ENCODE measurements around the gene DIPK1B. TPM values are rescaled to one million over a fixed set of nuclear protein-coding genes. Genes with fewer than 3 reads are reported as not detected.

Gene DIPK1B
- total and polyA plus RNA-seq, 11 donors: 14.4 to 46.3 (median 19.8) TPM

DNA sequence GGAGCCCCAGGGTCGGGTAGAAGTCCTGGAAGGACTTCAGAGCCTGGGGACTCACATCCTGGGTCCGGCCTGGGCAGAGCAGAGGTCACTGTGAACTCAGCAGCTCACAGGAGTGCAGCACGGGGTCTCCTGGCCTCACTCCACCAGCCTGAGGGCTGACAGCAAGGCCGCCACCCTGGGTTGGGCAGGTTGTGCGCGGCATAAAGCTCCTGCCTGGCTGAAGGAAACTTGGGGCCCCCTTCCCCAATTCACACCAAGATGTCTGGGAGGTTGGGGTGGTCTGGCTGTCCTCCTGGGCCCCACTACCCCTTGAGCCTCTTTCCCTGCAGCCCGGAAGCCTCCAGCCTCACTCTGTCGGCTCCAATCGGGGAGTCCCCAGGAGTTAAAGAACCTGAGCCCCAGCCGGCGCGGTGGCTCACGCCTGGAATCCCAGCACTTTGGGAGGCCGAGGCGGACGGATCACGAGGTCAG is 49.9 kb downstream of the DIPK1B start:
- H3K4me3 ChIP-seq: no peak overlapping the region
- intact Hi-C loops (cut with DNase I): no loop called here
- no peaks in the 10 kb centered on the region for H3K36me3 ChIP-seq
- H3K27me3 ChIP-seq: peaks cover 0 to 5% (median 0%) of the 10 kb centered on the region in 9 donors
- WGBS, 4 donors: 78 to 87% (median 86%) methylated on average over 15 to 17 of the region's 17 CpGs
- no peak overlapping the region for H3K27ac ChIP-seq
- TF ChIP-seq POLR2A (IDR thresholded peaks at IDR 0.05): no peak
- TF ChIP-seq, protein P1, sequence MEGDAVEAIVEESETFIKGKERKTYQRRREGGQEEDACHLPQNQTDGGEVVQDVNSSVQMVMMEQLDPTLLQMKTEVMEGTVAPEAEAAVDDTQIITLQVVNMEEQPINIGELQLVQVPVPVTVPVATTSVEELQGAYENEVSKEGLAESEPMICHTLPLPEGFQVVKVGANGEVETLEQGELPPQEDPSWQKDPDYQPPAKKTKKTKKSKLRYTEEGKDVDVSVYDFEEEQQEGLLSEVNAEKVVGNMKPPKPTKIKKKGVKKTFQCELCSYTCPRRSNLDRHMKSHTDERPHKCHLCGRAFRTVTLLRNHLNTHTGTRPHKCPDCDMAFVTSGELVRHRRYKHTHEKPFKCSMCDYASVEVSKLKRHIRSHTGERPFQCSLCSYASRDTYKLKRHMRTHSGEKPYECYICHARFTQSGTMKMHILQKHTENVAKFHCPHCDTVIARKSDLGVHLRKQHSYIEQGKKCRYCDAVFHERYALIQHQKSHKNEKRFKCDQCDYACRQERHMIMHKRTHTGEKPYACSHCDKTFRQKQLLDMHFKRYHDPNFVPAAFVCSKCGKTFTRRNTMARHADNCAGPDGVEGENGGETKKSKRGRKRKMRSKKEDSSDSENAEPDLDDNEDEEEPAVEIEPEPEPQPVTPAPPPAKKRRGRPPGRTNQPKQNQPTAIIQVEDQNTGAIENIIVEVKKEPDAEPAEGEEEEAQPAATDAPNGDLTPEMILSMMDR (IDR thresholded peaks at IDR 0.05): no peak
- peaks cover 0 to 20% (median 2%) of the 10 kb centered on the region in 12 donors for H3K4me1 ChIP-seq
- DNase-seq (no peak), ATAC-seq (no peak)
- H3K9me3 ChIP-seq: no peaks in the 10 kb centered on the region

DNA sequence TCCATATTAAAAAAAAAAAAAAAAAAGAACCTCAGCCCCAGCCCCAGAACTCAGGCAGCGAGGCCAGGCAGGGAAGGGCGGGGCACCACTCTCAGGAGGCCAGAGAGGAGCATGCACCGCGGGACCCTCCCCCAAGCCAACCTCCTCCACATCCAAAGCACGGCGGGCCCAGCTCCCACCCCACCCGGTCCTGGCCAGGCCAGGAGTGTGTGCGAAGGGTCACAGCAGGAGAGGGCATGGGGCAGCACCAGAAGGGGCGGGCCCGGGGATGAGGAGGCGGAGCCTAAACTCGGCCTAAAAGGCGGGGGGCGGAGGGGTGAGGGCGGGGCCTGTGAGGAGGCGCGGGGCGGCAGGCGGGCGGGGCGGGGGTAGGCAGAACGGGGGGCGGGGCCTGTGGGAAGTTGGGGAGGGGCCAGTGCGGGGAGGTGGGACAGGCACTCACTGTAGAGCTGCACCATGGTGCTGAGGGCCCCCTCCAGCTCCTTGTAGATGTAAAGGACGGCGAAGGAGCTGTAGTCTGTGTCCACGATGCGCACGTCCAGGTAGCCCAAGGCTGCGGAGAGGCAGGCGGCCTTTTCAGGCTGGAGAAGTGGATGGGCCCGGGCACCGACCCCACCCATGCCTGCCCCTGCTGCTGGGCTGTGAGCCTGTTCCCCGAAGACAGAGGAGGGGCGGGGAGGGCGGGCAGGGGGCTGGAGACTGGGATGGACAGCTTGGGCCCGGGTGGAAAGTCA is 50.7 kb downstream of the DIPK1B start:
- TF ChIP-seq, protein P1 (IDR thresholded peaks at IDR 0.05): no peak
- TF ChIP-seq POLR2A (IDR thresholded peaks at IDR 0.05): peak in 1 of 2 donors; percentile 22
- no peaks in the 10 kb centered on the region for H3K36me3 ChIP-seq
- H3K27me3 ChIP-seq: peaks cover 0 to 6% (median 1%) of the 10 kb centered on the region in 9 donors
- DNase-seq: peak in 4 of 5 donors; percentile 32 to 76 (median 56)
- no peaks in the 10 kb centered on the region for H3K9me3 ChIP-seq
- ATAC-seq: peak in 3 of 4 donors; percentile 25 to 40 (median 40)
- peaks cover 0 to 20% (median 2%) of the 10 kb centered on the region in 12 donors for H3K4me1 ChIP-seq
- intact Hi-C loops (cut with DNase I): no loop called here
- WGBS, 4 donors: 18 to 27% (median 26%) methylated on average over 20 to 36 of the region's 37 CpGs
- no peak overlapping the region for H3K27ac ChIP-seq
- H3K4me3 ChIP-seq: no peak overlapping the region

DNA sequence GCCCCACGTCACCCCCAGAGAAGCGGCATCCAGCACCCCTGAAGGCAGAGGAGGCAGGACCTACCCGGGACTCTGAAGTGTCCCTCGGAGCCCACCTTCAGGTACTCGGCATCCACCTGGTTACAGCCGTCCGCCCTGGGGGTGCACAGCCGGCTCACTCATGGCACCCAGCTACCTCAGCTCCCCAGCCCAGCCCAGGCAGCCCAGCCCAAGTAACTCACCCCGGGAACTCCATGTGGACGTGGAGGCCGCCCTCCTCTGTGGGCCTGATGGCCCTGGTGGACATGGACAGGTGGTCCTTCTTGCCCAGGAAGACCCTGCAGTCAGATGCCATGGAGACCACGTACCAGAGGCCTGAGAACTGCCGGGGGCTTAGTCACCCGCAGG is 51.3 kb downstream of the DIPK1B start:
- Histone ChIP-seq H3K27me3 (peaks cover 0 to 7% (median 3%) of the 10 kb centered on the region in 9 donors), H3K36me3 (no peaks in the 10 kb centered on the region), H3K27ac (peak overlapping the region in 1 of 12 donors; percentile 53), H3K4me1 (peaks cover 0 to 16% (median 2%) of the 10 kb centered on the region in 12 donors), H3K4me3 (no peak overlapping the region), H3K9me3 (no peaks in the 10 kb centered on the region)
- TF ChIP-seq, protein P1 (IDR thresholded peaks at IDR 0.05): no peak
- no peak for TF ChIP-seq POLR2A (IDR thresholded peaks at IDR 0.05)
- DNase-seq (peak in 1 of 5 donors; percentile 59), ATAC-seq (no peak)
- 85 to 91% (median 89%) methylated on average over 8 to 14 of the region's 14 CpGs for WGBS, 4 donors
- intact Hi-C loops (cut with DNase I): no loop called here

DNA sequence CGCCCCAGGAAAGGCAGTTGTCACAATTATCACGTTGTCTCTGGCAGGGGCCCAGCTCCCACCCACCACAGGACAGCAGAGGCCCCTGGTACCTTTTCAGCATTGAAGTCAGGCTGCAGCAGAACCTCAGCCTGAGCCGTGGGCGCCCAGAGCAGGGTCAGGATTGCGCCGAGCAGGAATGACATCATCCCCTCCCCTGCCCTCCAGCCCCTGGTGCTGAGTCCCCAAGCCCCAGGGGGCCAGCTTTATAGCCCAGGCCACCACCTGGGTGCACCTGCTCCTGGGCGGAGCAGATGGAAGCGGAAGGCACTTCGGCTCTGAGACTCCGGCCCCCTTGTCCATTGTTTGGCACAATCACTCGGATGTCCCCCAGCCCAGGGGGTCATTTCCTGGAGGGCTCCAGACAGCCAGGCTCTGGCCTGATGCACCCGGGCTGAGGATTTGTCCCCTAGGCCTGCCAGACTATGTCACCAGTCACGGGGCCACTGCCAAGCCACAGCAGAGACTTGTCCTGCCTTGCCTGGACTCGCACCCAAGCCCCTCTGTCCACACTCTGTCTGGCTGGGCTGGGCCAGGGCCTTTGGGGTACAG is 52.0 kb downstream of the DIPK1B start, which contains the start of gene LCN15:
Gene LCN15 (minus strand): TSS at position 218 of the 591 bp plus-strand sequence. CDS start 30 bp downstream, at position 188.
- Histone ChIP-seq H3K27me3 (peaks cover 0 to 7% (median 3%) of the 10 kb centered on the region in 9 donors), H3K4me3 (no peak within 1 kb of the TSS), H3K36me3 (no peaks in the 10 kb centered on the region), H3K27ac (peak within 1 kb of the TSS in 5 of 12 donors; percentile 18 to 65 (median 41)), H3K4me1 (peaks cover 0 to 16% (median 2%) of the 10 kb centered on the region in 12 donors), H3K9me3 (no peaks in the 10 kb centered on the region)
- intact Hi-C loops (cut with DNase I): no loop called here
- ATAC-seq: peak in 3 of 4 donors; percentile 5 to 26 (median 8)
- DNase-seq: peak in 1 of 5 donors; percentile 51
- 65 to 81% (median 69%) methylated on average over 9 to 14 of the region's 14 CpGs for WGBS, 4 donors
- TF ChIP-seq POLR2A (IDR thresholded peaks at IDR 0.05): no peak
- TF ChIP-seq, protein P1 (IDR thresholded peaks at IDR 0.05): no peak
